HepG2 (cell line): Measurements from ENCODE around the gene CIAO3. TPM values are rescaled to one million over a fixed set of nuclear protein-coding genes. Genes with fewer than 3 reads are reported as not detected.
A peak's percentile ranks its signal among the peaks of the same experiment; 100 is the strongest.

Source experiments
- ATAC-seq: fragments of 200-7000 bp; cut with Tn5 transposase; 3 replicates; pipeline ENCODE4 v1.9.1; 2020; ENCODE audit warnings: mild to moderate bottlenecking, moderate library complexity
- BruUV-seq: library from RNA; stranded (reverse); fragments of 400-500 nt; replicated peaks from 2 replicates; lab custom pipeline; 2021; lab: Mats Ljungman, UMichigan
- CTCF ChIA-PET: fragments of 300-600 bp; formaldehyde crosslinking; extraction: SDS; loops from one replicate; lab custom pipeline; 2021; ENCODE audit warnings: low total read pairs, inconsistent platforms, low intra/inter-chr PET ratio; lab: Yijun Ruan, JAX
- POLR2A ChIA-PET: fragments of 350-600 bp; sonication (Branson Sonifier 250); formaldehyde crosslinking; loops from one replicate; lab custom pipeline; 2020; ENCODE audit warnings: antibody characterized with exemption, inconsistent platforms; lab: Yijun Ruan, JAX
- DNase-seq: peaks from one replicate; pipeline ENCODE4 v3.0.0-alpha.2; 2015; ENCODE audit warnings: low spot score
- FAIRE-seq: peaks from 3 replicates; lab custom pipeline; 2011; peaks lifted over from hg19 to GRCh38; lab: Jason Lieb, UNC
- H2AFZ ChIP-seq: one replicate; pipeline ENCODE4 v1.6.1; 2011; ENCODE audit warnings: low read length, inconsistent platforms
- H3K27ac ChIP-seq: fragments of 300-600 bp; 3 replicates; pipeline ENCODE4 v1.8.0; 2011; ENCODE audit warnings: mixed run types, mild to moderate bottlenecking, mixed read lengths, low read length, inconsistent platforms; ENCODE audit not compliant: insufficient read depth; ENCODE audit errors: extremely low read length
- H3K27me3 ChIP-seq, 2 experiments: fragments of 200-600 bp in 1 of 2; 2 replicates in 1 of 2; 3 replicates in 1 of 2; pipeline versions ENCODE4 v1.6.0 to v1.8.0; 2011; ENCODE audit warnings: low read length in 2 of 2, mild to moderate bottlenecking in 2 of 2, moderate library complexity in 2 of 2, inconsistent platforms in 1 of 2; ENCODE audit not compliant: insufficient read depth in 2 of 2, control insufficient read depth in 1 of 2
- H3K36me3 ChIP-seq, 2 experiments: fragments of 200-600 bp in 1 of 2; replicated peaks in 1 of 2; 2 replicates in 1 of 2; 3 replicates in 1 of 2; pipeline versions ENCODE4 v1.5.1 to v1.8.0; 2011; ENCODE audit warnings: low read length in 2 of 2, inconsistent platforms in 1 of 2; ENCODE audit not compliant: insufficient read depth in 2 of 2, control insufficient read depth in 1 of 2
- H3K4me1 ChIP-seq: 2 replicates; pipeline ENCODE4 v1.5.1; 2012; ENCODE audit warnings: low read length, inconsistent platforms; ENCODE audit not compliant: insufficient read depth
- H3K4me2 ChIP-seq: 2 replicates; pipeline ENCODE4 v1.6.0; 2011; ENCODE audit warnings: low read depth, low read length, inconsistent platforms
- H3K4me3 ChIP-seq, 3 experiments: fragments of 200-600 bp in 1 of 3; sonication (generic), shearing (Covaris generic) in 1 of 3; replicated peaks in 1 of 3; 2 replicates each; pipeline ENCODE4 v1.5.1; 2011 to 2016; ENCODE audit warnings: low read length in 3 of 3, inconsistent platforms in 2 of 3, low read depth in 2 of 3, mild to moderate bottlenecking in 2 of 3, control low read depth in 1 of 3, mixed read lengths in 1 of 3; ENCODE audit not compliant: insufficient read depth in 1 of 3
- H3K79me2 ChIP-seq: one replicate; pipeline ENCODE4 v1.6.1; 2011; ENCODE audit warnings: low read length, inconsistent platforms; ENCODE audit not compliant: insufficient read depth
- H3K9ac ChIP-seq: 2 replicates; pipeline ENCODE4 v1.6.0; 2011; ENCODE audit warnings: mild to moderate bottlenecking, low read depth, low read length, inconsistent platforms; ENCODE audit not compliant: insufficient read depth
- H3K9me3 ChIP-seq: 2 replicates; pipeline ENCODE4 v1.5.1; 2012; ENCODE audit warnings: mild to moderate bottlenecking, low read length
- H4K20me1 ChIP-seq: 2 replicates; pipeline ENCODE4 v1.6.0; 2011; ENCODE audit warnings: inconsistent platforms, mild to moderate bottlenecking, low read length, moderate library complexity; ENCODE audit not compliant: insufficient read depth
- AGO1 ChIP-seq: fragments of 200-400 bp; formaldehyde crosslinking; IDR thresholded peaks from 2 replicates; pipeline ENCODE4 v1.6.1; 2017; ENCODE audit warnings: mild to moderate bottlenecking, low read depth, low read length, moderate library complexity; ENCODE audit not compliant: poor library complexity, severe bottlenecking
- AGO2 ChIP-seq: fragments of 200-400 bp; formaldehyde crosslinking; optimal IDR thresholded peaks from 2 replicates; pipeline ENCODE3; 2017; ENCODE audit warnings: mild to moderate bottlenecking, low read depth, low read length, moderate library complexity
- PLRG1 ChIP-seq: fragments of 450-650 bp; conservative IDR thresholded peaks from 2 replicates; pipeline ENCODE4 v1.6.1; 2016
- POLR2A ChIP-seq, 2 experiments: IDR thresholded peaks; 2 replicates each; pipeline ENCODE4 v1.6.1; 2011; ENCODE audit warnings: low read depth in 2 of 2, low read length in 2 of 2, mild to moderate bottlenecking in 1 of 2, moderate library complexity in 1 of 2; ENCODE audit not compliant: insufficient read depth in 1 of 2
- ZBTB43 ChIP-seq: sonication (generic); formaldehyde crosslinking; conservative IDR thresholded peaks from 2 replicates; pipeline ENCODE4 v1.4.0; 2020; ENCODE audit warnings: missing genetic modification reagents
- ZNF142 ChIP-seq: sonication (generic); formaldehyde crosslinking; IDR thresholded peaks from 2 replicates; pipeline ENCODE4 v1.4.0; 2020; ENCODE audit warnings: missing genetic modification reagents
- ZNF577 ChIP-seq: sonication (generic); formaldehyde crosslinking; IDR thresholded peaks from 2 replicates; pipeline ENCODE4 v1.4.0; 2020; ENCODE audit warnings: mild to moderate bottlenecking, low read depth, missing genetic modification reagents, borderline replicate concordance
- WGBS: methylation state at CpG from one replicate; pipeline ENCODE4 v1.1.6; 2017; ENCODE audit warnings: low lambda C conversion rate; 5-methylcytosine and 5-hydroxymethylcytosine counted together
- in situ Hi-C: cut with HindIII; loops from 2 replicates; pipeline ENCODE4 v1.10.0; 2017; ENCODE audit warnings: low pct_unique_long_range_greater_than_20kb; ENCODE audit not compliant: extremely low pct_ligation_motif_present
- intact Hi-C: fragments of 100-400 bp; cut with micrococcal nuclease; formaldehyde crosslinking; loops from one replicate; pipeline ENCODE4 v1.10.0; 2022; ENCODE audit not compliant: unreplicated experiment
- polyA plus RNA-seq, 8 experiments: library from polyadenylated mRNA; depleted of rRNA in 3 of 8; stranded (reverse) in 7 of 8; unstranded in 1 of 8; fragments of >200 nt; fragmentation: Illumina TruSeq in 4 of 8; extraction: Trizol in 4 of 8; gene quantifications; 2 replicates each; pipeline versions ENCODE4 v1.2.1 to v1.2.3, GENCODE V29; 2011 to 2016; ENCODE audit warnings: low read depth in 4 of 8, missing spikeins in 1 of 8, mixed read lengths in 1 of 8; ENCODE audit not compliant: insufficient read depth in 1 of 8
- total RNA-seq, 5 experiments: library from RNA; depleted of rRNA; stranded (reverse); fragments of >200 nt; fragmentation: Illumina TruSeq; extraction: Trizol; gene quantifications; 2 replicates each; pipeline ENCODE4 v1.2.3, GENCODE V29; 2016; ENCODE audit warnings: low read depth in 1 of 5

CIAO3 gene
- total and polyA plus RNA-seq, 2 of the 13 experiments (the other 11 are each of a cell fraction or from before 2014, with no cell fraction given): 21.7 to 25.0 TPM

- TF ChIP-seq ZNF142 (CRISPR knock-in tag) (no peak), ZBTB43 (CRISPR knock-in tag) (no peak)
Measured at GRCh38 chr16:725463-726187, 15.2 kb downstream of the CIAO3 start (continued).

- no peak for TF ChIP-seq PLRG1
- TF ChIP-seq ZNF577 (CRISPR knock-in tag): no peak
- peak; percentile 52 for TF ChIP-seq AGO1
- TF ChIP-seq POLR2A (IDR thresholded peaks at IDR 0.05; ENCODE audit: insufficient read depth in 1 of 2, low read depth in 2 of 2, low read length in 2 of 2): 0 out of 4 replicates have a peak, but pooled peaks of 1 of the 2 experiments have one; percentile 17
- peak; percentile 67 for TF ChIP-seq AGO2
- FAIRE-seq (no peak), ATAC-seq (no peak), DNase-seq (no peak)
- no peak overlapping the region for H3K4me3 ChIP-seq
- no TSS peak for BruUV-seq
- peaks cover 0 to 3% of the 10 kb centered on the region in 2 experiments; a peak in 1 of 5 replicates for H3K27me3 ChIP-seq
- H3K36me3 ChIP-seq: no peaks in the 10 kb centered on the region
- H3K27ac ChIP-seq: no peak overlapping the region
- H3K9ac ChIP-seq: no peak overlapping the region
- ChIA-PET POLR2A (interaction anchor here (2.2 to 2.6 kb wide), 2 partner anchors 9 to 16 kb away, joined by 7 to 14 read pairs; partner anchors contain the start of gene CIAO3), CTCF (no interaction called here)
- intact Hi-C loops: no loop called here
- no peaks in the 10 kb centered on the region for H3K9me3 ChIP-seq
- H3K4me1 ChIP-seq: peaks cover 23% of the 10 kb centered on the region
- WGBS: 49% methylated on average over 6 of the region's 7 CpGs
- no peaks in the 10 kb centered on the region for H3K79me2 ChIP-seq
- in situ Hi-C loops: no loop called here
- H2AFZ ChIP-seq: no peak overlapping the region
- no peak overlapping the region for H3K4me2 ChIP-seq
- H4K20me1 ChIP-seq: no peaks in the 10 kb centered on the region
Measured at GRCh38 chr16:725041-725376, 15.8 kb downstream of the CIAO3 start.
